ENCODE data around the gene FUCA1.

- no peak for TF ChIP-seq POLR2A (IDR thresholded peaks at IDR 0.05)
- TF ChIP-seq, protein P1, sequence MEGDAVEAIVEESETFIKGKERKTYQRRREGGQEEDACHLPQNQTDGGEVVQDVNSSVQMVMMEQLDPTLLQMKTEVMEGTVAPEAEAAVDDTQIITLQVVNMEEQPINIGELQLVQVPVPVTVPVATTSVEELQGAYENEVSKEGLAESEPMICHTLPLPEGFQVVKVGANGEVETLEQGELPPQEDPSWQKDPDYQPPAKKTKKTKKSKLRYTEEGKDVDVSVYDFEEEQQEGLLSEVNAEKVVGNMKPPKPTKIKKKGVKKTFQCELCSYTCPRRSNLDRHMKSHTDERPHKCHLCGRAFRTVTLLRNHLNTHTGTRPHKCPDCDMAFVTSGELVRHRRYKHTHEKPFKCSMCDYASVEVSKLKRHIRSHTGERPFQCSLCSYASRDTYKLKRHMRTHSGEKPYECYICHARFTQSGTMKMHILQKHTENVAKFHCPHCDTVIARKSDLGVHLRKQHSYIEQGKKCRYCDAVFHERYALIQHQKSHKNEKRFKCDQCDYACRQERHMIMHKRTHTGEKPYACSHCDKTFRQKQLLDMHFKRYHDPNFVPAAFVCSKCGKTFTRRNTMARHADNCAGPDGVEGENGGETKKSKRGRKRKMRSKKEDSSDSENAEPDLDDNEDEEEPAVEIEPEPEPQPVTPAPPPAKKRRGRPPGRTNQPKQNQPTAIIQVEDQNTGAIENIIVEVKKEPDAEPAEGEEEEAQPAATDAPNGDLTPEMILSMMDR (IDR thresholded peaks at IDR 0.05): no peak
- no peak for TF ChIP-seq EP300 (IDR thresholded peaks at IDR 0.05)
These were observed 40.4 kb downstream of the FUCA1 start for GRCh38 chr1:23827717-23828116.

Measured in gastroesophageal sphincter (tissue), 3 donors.